ENCODE data around the gene PDE2A. TPM values are rescaled to one million over a fixed set of nuclear protein-coding genes. Genes with fewer than 3 reads are reported as not detected.

Gene PDE2A
- polyA plus RNA-seq, 3 donors: 0.18 to 1.7 (median 0.53) TPM

- WGBS (ENCODE audit: insufficient coverage): 13% methylated on average over 2 of the region's 3 CpGs
- Histone ChIP-seq H3K4me1 (ENCODE audit: control insufficient read depth in 1 of 2, insufficient read depth in 2 of 2, low read length in 2 of 2) (peaks cover 88 to 98% of the 10 kb centered on the region in 2 donors), H3K9ac (ENCODE audit: insufficient read depth, low read length, poor library complexity, severe bottlenecking) (peak overlapping the region; percentile 64), H3K36me3 (replicated peaks in 1 of 2; ENCODE audit: control insufficient read depth in 1 of 2, insufficient read depth in 2 of 2, low read length in 2 of 2) (peaks cover 53 to 80% of the 10 kb centered on the region in 2 donors), H4K20me1 (ENCODE audit: insufficient read depth, low read length) (peaks cover 100% of the 10 kb centered on the region), H2AFZ (ENCODE audit: insufficient read depth, low read depth, low read length, poor library complexity, severe bottlenecking) (no peak overlapping the region), H3K79me2 (ENCODE audit: insufficient read depth, low read length) (peaks cover 100% of the 10 kb centered on the region), H3K27ac (ENCODE audit: low read depth in 1 of 2, low read length in 2 of 2) (peak overlapping the region; percentile 75 to 85), H3K4me2 (replicated peaks; ENCODE audit: extremely low read depth, low read length, poor library complexity, severe bottlenecking) (peak overlapping the region; percentile 94), H3K9me3 (replicated peaks in 1 of 2; ENCODE audit: control insufficient read depth in 1 of 2, insufficient read depth in 1 of 2, low read length in 2 of 2) (no peaks in the 10 kb centered on the region), H3K4me3 (replicated peaks in 1 of 3; ENCODE audit: low read depth in 2 of 3, low read length in 3 of 3) (peak overlapping the region; percentile 64 to 85 (median 66)), H3K27me3 (ENCODE audit: control insufficient read depth in 2 of 2, insufficient read depth in 2 of 2, low read length in 2 of 2) (no peaks in the 10 kb centered on the region)
- Mint-ChIP-seq H3K9me3 (no peaks in the 10 kb centered on the region), H3K36me3 (peaks cover 77 to 87% of the 10 kb centered on the region in 2 donors), H3K4me3 (peak overlapping the region; percentile 90 to 99), H3K27ac (peak overlapping the region; percentile 88 to 98 (median 96)), H3K4me1 (peaks cover 90% of the 10 kb centered on the region), H3K27me3 (ENCODE audit: low read depth in 3 of 3) (peaks cover 0 to 2% (median 0%) of the 10 kb centered on the region in 3 donors)
- no peak for TF ChIP-seq CTCF (IDR thresholded peaks at IDR 0.05)
- intact Hi-C loops (cut with micrococcal nuclease): loop anchor here (2.0 to 5.0 kb wide), 4 partner anchors 14 to 91 kb away; partner anchors contain the start of gene ATG16L2 (in 1 of the 2)
- no peak for DNase-seq
Observed at GRCh38 chr11:72721276-72721675, 47.1 kb upstream of the PDE2A start.

- peak overlapping the region; percentile 64 to 85 (median 66) for H3K4me3 ChIP-seq (replicated peaks in 1 of 3; ENCODE audit: low read depth in 2 of 3, low read length in 3 of 3)
- WGBS (ENCODE audit: insufficient coverage): 63% methylated on average over 3 of the region's 4 CpGs
- H3K4me3 Mint-ChIP-seq: peak overlapping the region; percentile 90 to 99
Observed at GRCh38 chr11:72720784-72721183, 46.6 kb upstream of the PDE2A start.

More at GRCh38 chr11:72720784-72721183, 46.6 kb upstream of the PDE2A start:
- Mint-ChIP-seq H3K36me3 (peaks cover 75 to 87% of the 10 kb centered on the region in 2 donors), H3K9me3 (no peaks in the 10 kb centered on the region), H3K27ac (peak overlapping the region; percentile 88 to 98 (median 96)), H3K27me3 (ENCODE audit: low read depth in 3 of 3) (peaks cover 0 to 2% (median 0%) of the 10 kb centered on the region in 3 donors), H3K4me1 (peaks cover 89% of the 10 kb centered on the region)
- H3K9ac ChIP-seq (ENCODE audit: insufficient read depth, low read length, poor library complexity, severe bottlenecking): peak overlapping the region; percentile 64
- no peaks in the 10 kb centered on the region for H3K9me3 ChIP-seq (replicated peaks in 1 of 2; ENCODE audit: control insufficient read depth in 1 of 2, insufficient read depth in 1 of 2, low read length in 2 of 2)
- peak in 1 of 3 donors; percentile 30 for DNase-seq
- intact Hi-C loops (cut with micrococcal nuclease): loop anchor here (2.0 to 5.0 kb wide), 4 partner anchors 14 to 92 kb away; partner anchors contain the start of gene ATG16L2 (in 1 of the 2)
- no peak overlapping the region for H2AFZ ChIP-seq (ENCODE audit: insufficient read depth, low read depth, low read length, poor library complexity, severe bottlenecking)
- H4K20me1 ChIP-seq (ENCODE audit: insufficient read depth, low read length): peaks cover 100% of the 10 kb centered on the region
- H3K4me2 ChIP-seq (replicated peaks; ENCODE audit: extremely low read depth, low read length, poor library complexity, severe bottlenecking): peak overlapping the region; percentile 94
- peaks cover 50 to 80% of the 10 kb centered on the region in 2 donors for H3K36me3 ChIP-seq (replicated peaks in 1 of 2; ENCODE audit: control insufficient read depth in 1 of 2, insufficient read depth in 2 of 2, low read length in 2 of 2)
- TF ChIP-seq CTCF (IDR thresholded peaks at IDR 0.05): no peak
- H3K79me2 ChIP-seq (ENCODE audit: insufficient read depth, low read length): peaks cover 100% of the 10 kb centered on the region
- no peaks in the 10 kb centered on the region for H3K27me3 ChIP-seq (ENCODE audit: control insufficient read depth in 2 of 2, insufficient read depth in 2 of 2, low read length in 2 of 2)
- H3K27ac ChIP-seq (ENCODE audit: low read depth in 1 of 2, low read length in 2 of 2): peak overlapping the region; percentile 75 to 85
- peaks cover 84 to 93% of the 10 kb centered on the region in 2 donors for H3K4me1 ChIP-seq (ENCODE audit: control insufficient read depth in 1 of 2, insufficient read depth in 2 of 2, low read length in 2 of 2)
